Natural killer cell (primary cell): ENCODE measurements around the gene CNTROB. TPM values are rescaled to one million over a fixed set of nuclear protein-coding genes. Genes with fewer than 3 reads are reported as not detected.
A peak's percentile ranks its signal among the peaks of the same experiment; 100 is the strongest.
"Not testable (repeated sequence)": the region's sequence is repeated elsewhere in the genome, so short reads cannot be mapped to it uniquely, and the experiment has no call there.

Experiments
- ATAC-seq, 3 donors: fragments of 150-1000 bp in 2 of 3; fragments of 200-7000 bp in 1 of 3; cut with Tn5 transposase; 1 replicate in 1 of 3; 2 replicates in 2 of 3; pipeline ENCODE4 v1.10.0; 2021; ENCODE audit warnings: mild to moderate bottlenecking in 2 of 3, moderate library complexity in 2 of 3
- DNase-seq, 2 donors: peaks; one replicate each; pipeline versions ENCODE4 v3.0.0 to v3.0.0-alpha.2; 2013 to 2021; ENCODE audit warnings: mixed read lengths in 1 of 2
- H3K27ac ChIP-seq: one replicate; pipeline ENCODE4 v1.5.1; 2013; ENCODE audit warnings: mild to moderate bottlenecking, low read length
- H3K27me3 ChIP-seq: one replicate; pipeline ENCODE4 v1.6.1; 2013; ENCODE audit warnings: low read length; ENCODE audit not compliant: control insufficient read depth, insufficient read depth
- H3K36me3 ChIP-seq: one replicate; pipeline ENCODE4 v1.6.1; 2013; ENCODE audit warnings: low read length; ENCODE audit not compliant: control insufficient read depth, insufficient read depth
- H3K4me1 ChIP-seq: one replicate; pipeline ENCODE4 v1.6.1; 2013; ENCODE audit warnings: low read length; ENCODE audit not compliant: control insufficient read depth, insufficient read depth
- H3K4me3 ChIP-seq: one replicate; pipeline ENCODE4 v1.5.1; 2013; ENCODE audit warnings: low read length
- H3K9me3 ChIP-seq: one replicate; pipeline ENCODE4 v1.6.1; 2013; ENCODE audit warnings: low read length; ENCODE audit not compliant: control insufficient read depth, insufficient read depth
- H3K27ac Mint-ChIP-seq, 2 donors: one replicate each; pipeline ENCODE4 v1.8.0; 2022; ENCODE audit warnings: mild to moderate bottlenecking in 2 of 2, mixed read lengths in 2 of 2, moderate library complexity in 1 of 2
- H3K27me3 Mint-ChIP-seq, 2 donors: one replicate each; pipeline ENCODE4 v1.8.0; 2022; ENCODE audit warnings: low read depth in 2 of 2, mixed read lengths in 2 of 2
- H3K36me3 Mint-ChIP-seq: one replicate; pipeline ENCODE4 v1.8.0; 2022; ENCODE audit warnings: mixed read lengths
- H3K4me1 Mint-ChIP-seq, 2 donors: one replicate each; pipeline ENCODE4 v1.8.0; 2022; ENCODE audit warnings: mixed read lengths in 2 of 2
- H3K4me3 Mint-ChIP-seq: one replicate; pipeline ENCODE4 v1.8.0; 2022; ENCODE audit warnings: mild to moderate bottlenecking, moderate library complexity, mixed read lengths
- H3K9me3 Mint-ChIP-seq, 2 donors: one replicate each; pipeline ENCODE4 v1.8.0; 2022; ENCODE audit warnings: mixed read lengths in 2 of 2
- CTCF ChIP-seq: fragments of 200-600 bp; IDR thresholded peaks from one replicate; pipeline ENCODE4 v1.8.0; 2022; ENCODE audit warnings: antibody characterized with exemption
- WGBS: methylation state at CpG from one replicate; pipeline ENCODE4 v1.1.7; 2013; ENCODE audit warnings: missing lambda C conversion rate; ENCODE audit not compliant: insufficient coverage; 5-methylcytosine and 5-hydroxymethylcytosine counted together
- intact Hi-C: fragments of 100-400 bp; cut with micrococcal nuclease; formaldehyde crosslinking; loops from one replicate; pipeline ENCODE4 v1.14.2; 2022
- total RNA-seq, 4 donors: library from RNA; stranded (reverse); fragments of 120-200 nt in 1 of 4; gene quantifications; one replicate each; pipeline versions ENCODE4 v1.2.3 to v1.2.4, GENCODE V29; 2013 to 2022

The CNTROB gene
- total RNA-seq, 3 donors from 2014 or later (not counting 1 experiment from before 2014, with no cell fraction given) = 36.3 to 49.8 (median 45.2) TPM

- ATAC-seq = no peak
- H3K9me3 ChIP-seq = no peaks in the 10 kb centered on the region
- Mint-ChIP-seq H3K27me3 (no peaks in the 10 kb centered on the region), H3K36me3 (no peaks in the 10 kb centered on the region), H3K4me3 (no peak overlapping the region), H3K9me3 (no peaks in the 10 kb centered on the region), H3K27ac (no peak overlapping the region), H3K4me1 (no peaks in the 10 kb centered on the region)
- intact Hi-C loops = no loop called here
- no peak for DNase-seq
- 79% methylated on average over 5 of the region's 5 CpGs for WGBS
- peaks cover 49% of the 10 kb centered on the region for H3K36me3 ChIP-seq
- no peaks in the 10 kb centered on the region for H3K27me3 ChIP-seq
- TF ChIP-seq CTCF = no peak
- no peak overlapping the region for H3K27ac ChIP-seq
- no peak overlapping the region for H3K4me3 ChIP-seq
- H3K4me1 ChIP-seq = peaks cover under 1% of the 10 kb centered on the region
Observed at GRCh38 chr17:7946441-7946840, 14.4 kb downstream of the CNTROB start.

GRCh38 chr17:7947651-7948050 lies 15.6 kb downstream of the CNTROB start:
- H3K4me3 ChIP-seq = no peak overlapping the region
- Mint-ChIP-seq H3K9me3 (no peaks in the 10 kb centered on the region), H3K36me3 (no peaks in the 10 kb centered on the region), H3K27ac (no peak overlapping the region), H3K4me3 (no peak overlapping the region), H3K4me1 (no peaks in the 10 kb centered on the region), H3K27me3 (no peaks in the 10 kb centered on the region)
- ATAC-seq (no peak), DNase-seq (no peak)
- intact Hi-C loops = no loop called here
- H3K36me3 ChIP-seq = peaks cover 49% of the 10 kb centered on the region
- no peak overlapping the region for H3K27ac ChIP-seq
- TF ChIP-seq CTCF = no peak
- H3K27me3 ChIP-seq = no peaks in the 10 kb centered on the region
- no peaks in the 10 kb centered on the region for H3K9me3 ChIP-seq
- peaks cover 4% of the 10 kb centered on the region for H3K4me1 ChIP-seq
- WGBS = 87% methylated on average over 5 of the region's 5 CpGs

- ATAC-seq (no peak), DNase-seq (no peak)
- intact Hi-C loops = no loop called here
- H3K27me3 ChIP-seq = no peaks in the 10 kb centered on the region
- no peak overlapping the region for H3K4me3 ChIP-seq
- H3K27ac ChIP-seq = no peak overlapping the region
- peaks cover 29% of the 10 kb centered on the region for H3K36me3 ChIP-seq
- Mint-ChIP-seq H3K27ac (no peak overlapping the region), H3K36me3 (no peaks in the 10 kb centered on the region), H3K4me1 (no peaks in the 10 kb centered on the region), H3K9me3 (no peaks in the 10 kb centered on the region), H3K27me3 (no peaks in the 10 kb centered on the region), H3K4me3 (no peak overlapping the region)
- no peaks in the 10 kb centered on the region for H3K9me3 ChIP-seq
- no peak for TF ChIP-seq CTCF
- H3K4me1 ChIP-seq = peaks cover 4% of the 10 kb centered on the region
- WGBS = no CpG with 5 or more reads among the region's 3 CpGs
Observed at GRCh38 chr17:7950578-7950977, 18.6 kb downstream of the CNTROB start.

GRCh38 chr17:7951143-7951792 lies 19.3 kb downstream of the CNTROB start:
- no peak overlapping the region for H3K4me3 ChIP-seq
- H3K27me3 ChIP-seq = no peaks in the 10 kb centered on the region
- intact Hi-C loops = no loop called here
- Mint-ChIP-seq H3K9me3 (no peaks in the 10 kb centered on the region), H3K4me3 (no peak overlapping the region), H3K36me3 (no peaks in the 10 kb centered on the region), H3K27ac (no peak overlapping the region), H3K4me1 (no peaks in the 10 kb centered on the region), H3K27me3 (no peaks in the 10 kb centered on the region)
- DNase-seq (peak in 1 of 2 donors; percentile 39), ATAC-seq (peak in 1 of 3 donors; percentile 34)
- H3K9me3 ChIP-seq = no peaks in the 10 kb centered on the region
- H3K27ac ChIP-seq = no peak overlapping the region
- peaks cover 22% of the 10 kb centered on the region for H3K36me3 ChIP-seq
- H3K4me1 ChIP-seq = peaks cover 4% of the 10 kb centered on the region
- WGBS = 52% methylated on average over 4 of the region's 5 CpGs
- TF ChIP-seq CTCF = no peak

GRCh38 chr17:7953266-7953665 lies 21.3 kb downstream of the CNTROB start:
- H3K27ac Mint-ChIP-seq, H3K4me1 ChIP-seq, DNase-seq, ATAC-seq, H3K4me1 Mint-ChIP-seq, intact Hi-C loops, H3K27me3 Mint-ChIP-seq, H3K9me3 Mint-ChIP-seq, H3K27me3 ChIP-seq, H3K27ac ChIP-seq, H3K36me3 Mint-ChIP-seq, H3K4me3 Mint-ChIP-seq, H3K4me3 ChIP-seq, H3K9me3 ChIP-seq: not testable (repeated sequence)
- peaks cover 11% of the 10 kb centered on the region for H3K36me3 ChIP-seq
- 94% methylated on average over 13 of the region's 13 CpGs for WGBS
